Mucosa of rectum (tissue), 2 donors: Measurements from ENCODE around the gene THRA.
A peak's percentile ranks its signal among the peaks of the same experiment; 100 is the strongest.
"Not testable (repeated sequence)": the region's sequence is repeated elsewhere in the genome, so short reads cannot be mapped to it uniquely, and the experiment has no call there.

ENCODE experiments used
- H3K27ac ChIP-seq, 2 donors: one replicate each; pipeline ENCODE4 v1.7.0; 2013; ENCODE audit warnings: inconsistent platforms in 2 of 2, low read depth in 2 of 2, low read length in 2 of 2
- H3K27me3 ChIP-seq, 2 donors: one replicate each; pipeline ENCODE4 v1.7.0; 2013; ENCODE audit warnings: low read length in 2 of 2; ENCODE audit not compliant: control insufficient read depth in 2 of 2, insufficient read depth in 2 of 2
- H3K36me3 ChIP-seq, 2 donors: one replicate each; pipeline ENCODE4 v1.7.0; 2013; ENCODE audit warnings: low read length in 2 of 2; ENCODE audit not compliant: control insufficient read depth in 2 of 2, insufficient read depth in 2 of 2
- H3K4me1 ChIP-seq, 2 donors: one replicate each; pipeline ENCODE4 v1.7.0; 2013; ENCODE audit warnings: low read length in 2 of 2, mild to moderate bottlenecking in 1 of 2; ENCODE audit not compliant: control insufficient read depth in 2 of 2, insufficient read depth in 2 of 2
- H3K4me3 ChIP-seq, 2 donors: one replicate each; pipeline ENCODE4 v1.7.0; 2013; ENCODE audit warnings: low read length in 2 of 2
- H3K9ac ChIP-seq, 2 donors: one replicate each; pipeline ENCODE4 v1.7.0; 2013; ENCODE audit warnings: low read length in 2 of 2, low read depth in 1 of 2, mild to moderate bottlenecking in 1 of 2
- H3K9me3 ChIP-seq, 2 donors: one replicate each; pipeline ENCODE4 v1.7.0; 2013; ENCODE audit warnings: low read length in 2 of 2; ENCODE audit not compliant: control insufficient read depth in 2 of 2
- donor health status: healthy.
- donor health status: Normal muscosa, but diverticular disease.

THRA gene

DNA sequence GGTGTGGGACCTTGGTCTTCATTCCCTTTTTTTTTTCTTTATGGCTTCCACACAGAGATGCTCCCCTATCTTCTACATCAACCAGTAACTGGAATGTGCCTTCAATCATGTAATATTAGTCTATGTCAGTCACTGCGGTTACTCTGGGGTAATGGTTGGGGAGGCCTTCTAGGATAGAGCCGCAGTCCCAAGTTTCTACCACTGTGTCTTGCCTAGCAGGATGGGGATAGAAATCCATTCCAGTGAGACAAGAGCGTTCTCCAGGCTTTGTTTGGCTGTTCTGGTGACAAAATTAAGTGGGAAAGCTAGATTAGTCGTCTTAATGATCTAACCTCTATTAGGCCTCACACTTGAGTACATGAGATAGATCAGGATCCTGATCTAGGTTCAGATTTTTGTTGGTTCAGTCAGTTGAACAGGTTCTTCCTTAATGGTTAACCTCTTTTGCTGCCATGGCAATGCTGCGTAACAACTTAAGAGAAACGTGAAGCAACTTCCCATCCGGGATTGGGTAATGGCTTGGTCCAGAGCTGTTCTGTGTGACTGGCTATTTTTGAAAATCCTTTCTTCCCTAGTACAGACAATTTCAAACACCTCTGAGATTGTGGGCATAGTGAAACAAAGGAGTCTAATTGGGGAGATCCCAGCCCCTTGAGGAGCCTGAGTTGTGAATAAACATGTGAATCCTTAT, 67.7 kb downstream of the THRA start:
- Histone ChIP-seq H3K27me3 (no peaks in the 10 kb centered on the region), H3K4me1 (peaks cover 11 to 15% of the 10 kb centered on the region in 2 donors), H3K36me3 (peaks cover 65 to 67% of the 10 kb centered on the region in 2 donors), H3K9me3 (no peaks in the 10 kb centered on the region), H3K4me3 (no peak overlapping the region), H3K27ac (no peak overlapping the region), H3K9ac (no peak overlapping the region)

DNA sequence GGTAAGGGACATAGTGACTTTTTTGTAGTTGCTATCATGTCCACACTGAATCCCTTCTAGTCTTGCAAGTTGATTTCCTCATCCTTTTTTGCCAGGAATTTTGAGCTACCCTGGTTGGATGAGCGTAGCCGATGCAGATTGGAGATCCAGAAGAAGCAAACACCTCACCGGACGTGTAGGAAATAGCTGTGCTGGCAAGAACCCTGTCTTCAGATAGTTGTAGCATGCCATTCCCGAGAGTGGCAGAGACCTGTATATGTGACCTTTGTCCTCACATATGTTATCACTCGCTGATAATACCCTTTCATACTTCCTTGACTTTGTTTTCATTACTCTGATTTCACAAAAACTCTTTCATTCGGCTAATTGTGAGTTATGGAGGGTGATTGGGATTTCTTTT, 71.4 kb downstream of the THRA start:
- no peaks in the 10 kb centered on the region for H3K27me3 ChIP-seq
- H3K9me3 ChIP-seq, result no peaks in the 10 kb centered on the region
- no peak overlapping the region for H3K4me3 ChIP-seq
- H3K9ac ChIP-seq, result peak overlapping the region in 1 of 2 donors; percentile 46
- H3K36me3 ChIP-seq, result peaks cover 52 to 63% of the 10 kb centered on the region in 2 donors
- peaks cover 11 to 17% of the 10 kb centered on the region in 2 donors for H3K4me1 ChIP-seq
- H3K27ac ChIP-seq, result peak overlapping the region; percentile 74 to 82

DNA sequence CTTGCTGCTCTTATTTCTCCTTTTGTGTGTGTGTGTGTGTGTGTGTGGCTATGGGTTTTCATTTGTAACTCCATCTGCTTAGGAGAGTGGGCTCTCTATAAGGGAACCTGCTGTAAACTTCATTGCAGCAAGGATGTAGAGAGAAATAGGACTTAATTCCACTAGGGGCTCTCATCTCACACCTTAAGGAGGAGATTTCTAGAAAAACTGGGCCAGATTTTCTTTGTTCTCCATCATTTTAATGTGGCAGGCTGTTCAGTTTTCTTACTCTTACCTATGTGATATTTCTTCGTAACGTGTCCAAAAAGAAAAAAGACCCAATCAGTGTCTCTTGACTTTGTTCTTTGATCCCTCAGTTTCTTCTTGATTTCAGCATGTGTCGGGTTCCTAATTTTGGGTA, 73.1 kb downstream of the THRA start:
- no peak overlapping the region for H3K4me3 ChIP-seq
- peaks cover 39 to 48% of the 10 kb centered on the region in 2 donors for H3K36me3 ChIP-seq
- H3K9me3 ChIP-seq, result no peaks in the 10 kb centered on the region
- no peak overlapping the region for H3K27ac ChIP-seq
- no peaks in the 10 kb centered on the region for H3K27me3 ChIP-seq
- H3K4me1 ChIP-seq, result peaks cover 18 to 24% of the 10 kb centered on the region in 2 donors
- H3K9ac ChIP-seq, result no peak overlapping the region

DNA sequence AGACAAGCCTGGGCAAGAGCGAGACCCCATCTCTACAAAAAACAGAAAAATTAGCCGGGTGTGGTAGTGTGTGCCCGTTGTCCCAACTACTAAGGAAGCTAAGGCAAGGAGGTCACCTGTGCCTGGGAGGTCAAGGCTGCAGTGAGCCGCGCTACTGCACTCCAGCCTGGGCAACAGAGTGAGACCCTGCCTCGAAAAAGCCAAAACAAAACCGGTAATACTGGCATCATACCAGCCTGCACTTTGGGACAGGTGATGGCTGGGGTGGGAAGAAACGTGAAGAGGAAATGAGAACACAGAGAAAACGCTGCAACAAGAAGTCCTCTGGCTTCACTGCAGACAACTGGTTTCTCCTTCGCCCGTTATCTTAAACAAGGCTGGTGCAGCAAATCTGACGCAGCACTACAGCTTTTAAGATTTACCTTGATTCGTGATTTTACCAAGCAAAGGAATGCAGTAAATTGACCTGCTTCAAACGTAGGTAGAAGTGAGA, 76.8 kb downstream of the THRA start:
- H3K27ac ChIP-seq, result peak overlapping the region; percentile 93 to 98
- H3K36me3 ChIP-seq, result peaks cover 12 to 27% of the 10 kb centered on the region in 2 donors
- H3K4me1 ChIP-seq, result peaks cover 15 to 20% of the 10 kb centered on the region in 2 donors
- peak overlapping the region; percentile 66 to 91 for H3K4me3 ChIP-seq
- no peaks in the 10 kb centered on the region for H3K9me3 ChIP-seq
- H3K9ac ChIP-seq, result peak overlapping the region; percentile 88 to 99
- H3K27me3 ChIP-seq, result no peaks in the 10 kb centered on the region

DNA sequence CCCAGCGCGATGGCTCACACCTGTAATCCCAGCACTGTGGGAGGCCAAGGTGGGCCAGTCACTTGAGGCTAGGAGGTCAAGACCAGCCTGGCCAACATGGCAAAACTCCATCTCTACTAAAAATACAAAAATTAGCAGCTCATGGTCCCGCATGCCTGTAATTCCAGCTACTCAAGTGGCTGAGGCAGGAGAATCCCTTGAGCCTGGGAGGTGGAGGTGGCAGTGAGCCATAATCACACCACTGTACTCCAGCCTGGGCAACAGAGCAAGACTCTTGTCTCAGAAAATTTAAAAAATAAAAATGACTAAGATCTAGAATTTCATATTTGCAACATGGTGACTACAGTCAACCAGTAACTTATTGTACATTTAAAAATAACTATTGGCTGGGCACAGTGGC, 80.4 kb downstream of the THRA start:
- Histone ChIP-seq H3K36me3 (peaks cover 19 to 28% of the 10 kb centered on the region in 2 donors), H3K4me1 (peaks cover 14 to 15% of the 10 kb centered on the region in 2 donors)
- not testable (repeated sequence) for H3K27ac ChIP-seq, H3K9me3 ChIP-seq, H3K27me3 ChIP-seq, H3K9ac ChIP-seq, H3K4me3 ChIP-seq
